ENCODE measurements around the gene BRMS1L. TPM values are rescaled to one million over a fixed set of nuclear protein-coding genes. Genes with fewer than 3 reads are reported as not detected.
A peak's percentile ranks its signal among the peaks of the same experiment; 100 is the strongest.
"Not testable (repeated sequence)": the region's sequence is repeated elsewhere in the genome, so short reads cannot be mapped to it uniquely, and the experiment has no call there.

The BRMS1L gene
- 1 to 10 TPM; 5.2 to 6.6 TPM for total RNA-seq

DNA sequence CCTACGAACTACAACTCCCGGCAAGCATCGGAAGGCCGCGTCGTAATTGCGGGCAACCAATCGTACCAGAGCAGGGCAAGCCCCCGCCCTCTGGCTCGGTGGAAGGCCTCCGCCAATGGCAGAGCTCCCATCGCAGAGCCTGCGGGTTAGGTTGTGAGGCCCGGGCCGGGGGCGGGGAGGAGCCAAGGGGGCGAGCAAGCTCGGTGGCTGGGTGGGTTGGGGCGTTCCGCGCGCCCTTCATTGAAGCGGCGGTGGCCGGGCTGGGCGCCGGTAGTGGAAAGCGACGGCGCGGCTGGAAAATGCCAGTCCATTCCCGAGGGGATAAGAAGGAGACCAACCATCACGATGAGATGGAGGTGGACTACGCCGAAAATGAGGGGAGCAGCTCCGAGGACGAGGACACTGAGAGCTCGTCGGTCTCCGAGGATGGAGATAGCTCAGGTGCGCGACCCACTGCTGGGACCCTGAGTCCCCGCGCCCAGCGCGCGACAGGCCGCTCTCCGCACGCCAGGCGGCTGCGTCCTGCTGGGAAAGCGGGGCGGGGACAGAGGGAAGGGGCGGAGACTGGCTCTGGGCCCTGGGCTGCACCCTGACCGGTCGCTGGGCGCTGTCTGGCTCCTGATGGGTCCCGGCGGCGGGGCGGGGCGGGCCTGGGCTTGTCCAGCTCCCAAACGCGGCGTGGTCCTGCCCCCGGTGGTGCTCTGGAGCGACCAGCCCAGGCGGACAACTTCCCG is at the start of gene BRMS1L:
Gene BRMS1L (plus strand): TSS at position 121 of the 734 bp plus-strand sequence. CDS start 179 bp downstream, at position 300.
- DNase-seq (ENCODE audit: low spot score) = peak; percentile 97
- TF ChIP-seq, protein P1, sequence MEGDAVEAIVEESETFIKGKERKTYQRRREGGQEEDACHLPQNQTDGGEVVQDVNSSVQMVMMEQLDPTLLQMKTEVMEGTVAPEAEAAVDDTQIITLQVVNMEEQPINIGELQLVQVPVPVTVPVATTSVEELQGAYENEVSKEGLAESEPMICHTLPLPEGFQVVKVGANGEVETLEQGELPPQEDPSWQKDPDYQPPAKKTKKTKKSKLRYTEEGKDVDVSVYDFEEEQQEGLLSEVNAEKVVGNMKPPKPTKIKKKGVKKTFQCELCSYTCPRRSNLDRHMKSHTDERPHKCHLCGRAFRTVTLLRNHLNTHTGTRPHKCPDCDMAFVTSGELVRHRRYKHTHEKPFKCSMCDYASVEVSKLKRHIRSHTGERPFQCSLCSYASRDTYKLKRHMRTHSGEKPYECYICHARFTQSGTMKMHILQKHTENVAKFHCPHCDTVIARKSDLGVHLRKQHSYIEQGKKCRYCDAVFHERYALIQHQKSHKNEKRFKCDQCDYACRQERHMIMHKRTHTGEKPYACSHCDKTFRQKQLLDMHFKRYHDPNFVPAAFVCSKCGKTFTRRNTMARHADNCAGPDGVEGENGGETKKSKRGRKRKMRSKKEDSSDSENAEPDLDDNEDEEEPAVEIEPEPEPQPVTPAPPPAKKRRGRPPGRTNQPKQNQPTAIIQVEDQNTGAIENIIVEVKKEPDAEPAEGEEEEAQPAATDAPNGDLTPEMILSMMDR (IDR thresholded peaks at IDR 0.05) = peak in 1 of 4 experiments; percentile 20
- TF ChIP-seq POLR2AphosphoS5 (IDR thresholded peaks at IDR 0.05) (peak; percentile 90), POLR2A (IDR thresholded peaks at IDR 0.05) (peak; percentile 89)
- H3K4me1 ChIP-seq (replicated peaks) = no peaks in the 10 kb centered on the region
- H3K9me3 ChIP-seq = no peaks in the 10 kb centered on the region
- WGBS = under 1% methylated on average over 70 of the region's 70 CpGs
- intact Hi-C loops (cut with DNase I) = no loop called here
- H3K27ac ChIP-seq = peak within 1 kb of the TSS; percentile 99 to 100
- H3K4me3 ChIP-seq = peak within 1 kb of the TSS; percentile 94 to 98
- H3K36me3 ChIP-seq = no peaks in the 10 kb centered on the region
- H3K27me3 ChIP-seq (replicated peaks; ENCODE audit: insufficient read depth) = no peaks in the 10 kb centered on the region

DNA sequence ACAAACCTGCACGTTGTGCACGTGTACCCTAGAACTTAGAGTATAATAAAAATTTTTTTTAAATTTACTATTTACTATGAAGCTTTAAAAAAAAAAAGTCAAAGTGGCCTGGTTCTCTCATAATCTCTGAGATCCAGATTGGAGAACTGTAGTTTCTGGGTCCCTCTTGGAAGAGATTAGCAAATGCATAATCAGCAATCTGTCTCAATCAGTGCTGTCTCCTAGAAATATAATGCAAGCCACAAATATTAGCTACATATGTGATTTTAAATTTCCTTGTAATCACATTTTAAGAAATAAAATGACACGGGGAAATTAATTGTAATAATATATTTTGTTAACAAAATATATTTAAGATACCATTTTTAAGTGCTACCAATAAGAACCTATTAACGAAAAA is 49.3 kb upstream of the BRMS1L start:
- WGBS = 78% methylated on average over 4 of the region's 4 CpGs
- Histone ChIP-seq H3K36me3 (no peaks in the 10 kb centered on the region), H3K9me3 (no peaks in the 10 kb centered on the region), H3K27ac (no peak overlapping the region), H3K4me1 (replicated peaks) (no peaks in the 10 kb centered on the region), H3K4me3 (no peak overlapping the region), H3K27me3 (replicated peaks; ENCODE audit: insufficient read depth) (no peaks in the 10 kb centered on the region)
- intact Hi-C loops (cut with DNase I) = no loop called here
- TF ChIP-seq, protein P1 (IDR thresholded peaks at IDR 0.05) = no peak
- TF ChIP-seq POLR2AphosphoS5 (IDR thresholded peaks at IDR 0.05) (no peak), POLR2A (IDR thresholded peaks at IDR 0.05) (no peak)
- DNase-seq (ENCODE audit: low spot score) = no peak

GRCh38 chr14:35777550-35777949 is 48.6 kb upstream of the BRMS1L start:
- H3K36me3 ChIP-seq; H3K27me3 ChIP-seq (replicated peaks; ENCODE audit: insufficient read depth); intact Hi-C loops (cut with DNase I); H3K27ac ChIP-seq; H3K9me3 ChIP-seq; H3K4me1 ChIP-seq (replicated peaks); DNase-seq (ENCODE audit: low spot score); H3K4me3 ChIP-seq: not testable (repeated sequence)
- 96% methylated on average over 5 of the region's 5 CpGs for WGBS

GRCh38 chr14:35779368-35779767 is 46.8 kb upstream of the BRMS1L start:
- no peaks in the 10 kb centered on the region for H3K36me3 ChIP-seq
- H3K4me3 ChIP-seq = no peak overlapping the region
- DNase-seq (ENCODE audit: low spot score) = no peak
- intact Hi-C loops (cut with DNase I) = no loop called here
- H3K27ac ChIP-seq = no peak overlapping the region
- no peaks in the 10 kb centered on the region for H3K4me1 ChIP-seq (replicated peaks)
- no peaks in the 10 kb centered on the region for H3K9me3 ChIP-seq
- 95% methylated on average over 3 of the region's 3 CpGs for WGBS
- TF ChIP-seq, protein P1 (IDR thresholded peaks at IDR 0.05) = no peak
- TF ChIP-seq POLR2A (IDR thresholded peaks at IDR 0.05) (no peak), POLR2AphosphoS5 (IDR thresholded peaks at IDR 0.05) (no peak)
- H3K27me3 ChIP-seq (replicated peaks; ENCODE audit: insufficient read depth) = no peaks in the 10 kb centered on the region

- H3K4me1 ChIP-seq (replicated peaks) = no peaks in the 10 kb centered on the region
- H3K4me3 ChIP-seq = no peak overlapping the region
- TF ChIP-seq, protein P1 (IDR thresholded peaks at IDR 0.05) = no peak
- TF ChIP-seq POLR2A (IDR thresholded peaks at IDR 0.05) (no peak), POLR2AphosphoS5 (IDR thresholded peaks at IDR 0.05) (no peak)
- no peak for DNase-seq (ENCODE audit: low spot score)
- intact Hi-C loops (cut with DNase I) = no loop called here
- H3K27ac ChIP-seq = no peak overlapping the region
- H3K36me3 ChIP-seq = no peaks in the 10 kb centered on the region
- H3K9me3 ChIP-seq = no peaks in the 10 kb centered on the region
- WGBS = 68% methylated on average over 1 of the region's 1 CpG
- no peaks in the 10 kb centered on the region for H3K27me3 ChIP-seq (replicated peaks; ENCODE audit: insufficient read depth)
Observed at GRCh38 chr14:35783699-35784098, 42.4 kb upstream of the BRMS1L start.

Measured in prostate gland (tissue), 2 donors.